GM12878 (cell line): ENCODE data around the gene IL17RE. TPM values are rescaled to one million over a fixed set of nuclear protein-coding genes. Genes with fewer than 3 reads are reported as not detected.
A peak's percentile ranks its signal among the peaks of the same experiment; 100 is the strongest.

Source experiments
- ATAC-seq: fragments of 200-7000 bp; cut with Tn5 transposase; 3 replicates; pipeline ENCODE4 v1.9.1; 2020; ENCODE audit warnings: mild to moderate bottlenecking, moderate library complexity
- BruUV-seq: library from RNA; stranded (reverse); fragments of 400-500 nt; replicated peaks from 2 replicates; lab custom pipeline; 2021; lab: Mats Ljungman, UMichigan
- CTCF ChIA-PET: fragments of 300-600 bp; sonication (Branson Sonifier 250); formaldehyde crosslinking; extraction: SDS; loops from one replicate; lab custom pipeline; 2021; ENCODE audit warnings: inconsistent platforms; lab: Yijun Ruan, JAX
- POLR2A ChIA-PET: fragments of 350-600 bp; formaldehyde crosslinking; extraction: SDS; loops from one replicate; lab custom pipeline; 2021; ENCODE audit warnings: inconsistent platforms; lab: Charles Lee
- RAD21 ChIA-PET: fragments of 300-600 bp; sonication (Branson Sonifier 250); formaldehyde crosslinking; loops from one replicate; lab custom pipeline; 2023; ENCODE audit warnings: antibody characterized with exemption; ENCODE audit not compliant: unreplicated experiment; lab: Charles Lee
- SMC1A ChIA-PET: fragments of 300-600 bp; sonication (Branson Sonifier 250); formaldehyde crosslinking; loops from one replicate; lab custom pipeline; 2023; ENCODE audit not compliant: unreplicated experiment, uncharacterized antibody; lab: Charles Lee
- DNase-seq: peaks from one replicate; pipeline ENCODE4 v3.0.0-alpha.2; 2011; ENCODE audit warnings: low read depth, low spot score
- FAIRE-seq: peaks from 3 replicates; lab custom pipeline; 2011; peaks lifted over from hg19 to GRCh38; lab: Jason Lieb, UNC
- H2AFZ ChIP-seq: 2 replicates; pipeline ENCODE4 v1.6.0; 2011; ENCODE audit warnings: low read depth, low read length, control low read depth; ENCODE audit not compliant: control insufficient read depth
- H3K27ac ChIP-seq: 2 replicates; pipeline ENCODE4 v1.5.1; 2011; ENCODE audit warnings: control low read depth; ENCODE audit not compliant: control insufficient read depth, insufficient read depth
- H3K27me3 ChIP-seq, 2 experiments: replicated peaks in 1 of 2; 2 replicates each; pipeline versions ENCODE4 v1.6.0 to v1.6.1; 2011; ENCODE audit warnings: low read length in 1 of 2; ENCODE audit not compliant: control insufficient read depth in 2 of 2, insufficient read depth in 2 of 2
- H3K36me3 ChIP-seq, 2 experiments: 2 replicates each; pipeline ENCODE4 v1.5.1; 2011; ENCODE audit warnings: low read length in 1 of 2; ENCODE audit not compliant: control insufficient read depth in 2 of 2, insufficient read depth in 2 of 2
- H3K4me1 ChIP-seq: 2 replicates; pipeline ENCODE4 v1.6.1; 2011; ENCODE audit warnings: mild to moderate bottlenecking, low read length, moderate library complexity, mixed read lengths; ENCODE audit not compliant: control insufficient read depth, insufficient read depth
- H3K4me2 ChIP-seq: 2 replicates; pipeline ENCODE4 v1.6.0; 2011; ENCODE audit warnings: control low read depth; ENCODE audit not compliant: control insufficient read depth, insufficient read depth
- H3K4me3 ChIP-seq: fragments of 200-600 bp; sonication (generic); 2 replicates; pipeline ENCODE4 v1.5.1; 2016
- H3K79me2 ChIP-seq: 2 replicates; pipeline ENCODE4 v1.6.0; 2011; ENCODE audit warnings: low read length; ENCODE audit not compliant: control insufficient read depth, insufficient read depth
- H3K9ac ChIP-seq: 2 replicates; pipeline ENCODE4 v1.8.0; 2011; ENCODE audit warnings: low read length, control low read depth, mixed read lengths; ENCODE audit not compliant: control insufficient read depth, insufficient read depth
- H3K9me3 ChIP-seq: replicated peaks from 3 replicates; pipeline ENCODE4 v1.5.1; 2011; ENCODE audit warnings: mild to moderate bottlenecking, low read length; ENCODE audit not compliant: control insufficient read depth, insufficient read depth
- H4K20me1 ChIP-seq: 2 replicates; pipeline ENCODE4 v1.6.0; 2011; ENCODE audit not compliant: control insufficient read depth, insufficient read depth
- CBX3 ChIP-seq: fragments of 200-600 bp; sonication (generic); IDR thresholded peaks from 2 replicates; pipeline ENCODE4 v1.6.1; 2016; ENCODE audit warnings: low read depth, borderline replicate concordance
- EED ChIP-seq: sonication (generic); IDR thresholded peaks from 2 replicates; pipeline ENCODE4 v1.6.1; 2016; ENCODE audit warnings: antibody characterized with exemption, low read depth
- HDAC6 ChIP-seq: fragments of 200-600 bp; sonication (generic); IDR thresholded peaks from one replicate; pipeline ENCODE4 v1.8.0; 2017; ENCODE audit warnings: antibody characterized with exemption; ENCODE audit not compliant: unreplicated experiment
- RELA ChIP-seq: fragments of 450-650 bp; IDR thresholded peaks from 2 replicates; pipeline ENCODE4 v1.8.0; 2014; ENCODE audit warnings: borderline replicate concordance; ENCODE audit not compliant: partially characterized antibody
- STAT1 ChIP-seq: fragments of 450-650 bp; conservative IDR thresholded peaks from 2 replicates; pipeline ENCODE4 v1.6.1; 2014; ENCODE audit warnings: antibody characterized with exemption, mild to moderate bottlenecking
- STAT3 ChIP-seq: IDR thresholded peaks from 2 replicates; pipeline ENCODE4 v1.6.1; 2011; ENCODE audit warnings: low read depth, low read length, improper control_type of control experiment
- TCF12 ChIP-seq: IDR thresholded peaks from 2 replicates; pipeline ENCODE4 v1.6.1; 2011; ENCODE audit warnings: low read depth, mild to moderate bottlenecking, low read length
- ZNF207 ChIP-seq: fragments of 450-650 bp; IDR thresholded peaks from 2 replicates; pipeline ENCODE4 v1.6.1; 2014; ENCODE audit warnings: antibody characterized with exemption, mild to moderate bottlenecking, borderline replicate concordance
- WGBS: methylation state at CpG from one replicate; pipeline ENCODE4 v1.1.6; 2016; ENCODE audit warnings: low lambda C conversion rate; ENCODE audit not compliant: insufficient replicate concordance, insufficient coverage; ENCODE audit errors: missing lambda C conversion rate; 5-methylcytosine and 5-hydroxymethylcytosine counted together
- in situ Hi-C: fragments of 300-500 bp; cut with MboI; formaldehyde crosslinking; loops from 9 replicates; pipeline ENCODE4 v1.14.3; 2018; ENCODE audit warnings: mixed read lengths
- intact Hi-C: fragments of 100-400 bp; cut with micrococcal nuclease; formaldehyde crosslinking; loops from one replicate; pipeline ENCODE4 v1.14.2; 2022; ENCODE audit not compliant: unreplicated experiment
- polyA plus RNA-seq, 11 experiments: library from polyadenylated mRNA; depleted of rRNA in 4 of 11; unstranded in 6 of 11; stranded (reverse) in 5 of 11; fragments of >200 nt; fragmentation: Nextera tagmentation in 4 of 11; fragmentation: Illumina TruSeq in 1 of 11; extraction: Ambion mirVana in 4 of 11; extraction: Trizol in 1 of 11; gene quantifications; 1 replicate in 1 of 11; 2 replicates in 10 of 11; pipeline versions ENCODE4 v1.2.1 to v1.2.3, GENCODE V29; 2011 to 2016; ENCODE audit warnings: inconsistent platforms in 2 of 11, missing spikeins in 2 of 11, low read depth in 1 of 11
- total RNA-seq, 4 experiments: library from RNA; depleted of rRNA in 3 of 4; stranded (reverse); fragments of >200 nt in 3 of 4; fragmentation: Illumina TruSeq in 1 of 4; extraction: Trizol in 1 of 4; gene quantifications; 2 replicates each; pipeline versions ENCODE4 v1.2.1 to v1.2.3, GENCODE V29; 2013 to 2021
- TF ChIP-seq, protein P1 (sequence below): fragments of 450-650 bp; IDR thresholded peaks from 2 replicates; pipeline ENCODE4 v1.6.1; 2017; ENCODE audit warnings: mild to moderate bottlenecking, moderate library complexity
- TF ChIP-seq, protein P2 (sequence below): fragments of 450-650 bp; IDR thresholded peaks from 2 replicates; pipeline ENCODE4 v1.6.1; 2017; ENCODE audit warnings: low read depth, mild to moderate bottlenecking, moderate library complexity
- TF ChIP-seq, protein P3 (sequence below): fragments of 450-650 bp; IDR thresholded peaks from 2 replicates; pipeline ENCODE4 v1.6.1; 2017; ENCODE audit warnings: mild to moderate bottlenecking, low read depth, inconsistent platforms; ENCODE audit not compliant: poor library complexity, severe bottlenecking

Gene IL17RE
- total and polyA plus RNA-seq, 10 of the 15 experiments (the other 5 are each of a cell fraction or from before 2014, with no cell fraction given) = 0.04 to 0.51 (median 0.12) TPM; not detected in 2

DNA sequence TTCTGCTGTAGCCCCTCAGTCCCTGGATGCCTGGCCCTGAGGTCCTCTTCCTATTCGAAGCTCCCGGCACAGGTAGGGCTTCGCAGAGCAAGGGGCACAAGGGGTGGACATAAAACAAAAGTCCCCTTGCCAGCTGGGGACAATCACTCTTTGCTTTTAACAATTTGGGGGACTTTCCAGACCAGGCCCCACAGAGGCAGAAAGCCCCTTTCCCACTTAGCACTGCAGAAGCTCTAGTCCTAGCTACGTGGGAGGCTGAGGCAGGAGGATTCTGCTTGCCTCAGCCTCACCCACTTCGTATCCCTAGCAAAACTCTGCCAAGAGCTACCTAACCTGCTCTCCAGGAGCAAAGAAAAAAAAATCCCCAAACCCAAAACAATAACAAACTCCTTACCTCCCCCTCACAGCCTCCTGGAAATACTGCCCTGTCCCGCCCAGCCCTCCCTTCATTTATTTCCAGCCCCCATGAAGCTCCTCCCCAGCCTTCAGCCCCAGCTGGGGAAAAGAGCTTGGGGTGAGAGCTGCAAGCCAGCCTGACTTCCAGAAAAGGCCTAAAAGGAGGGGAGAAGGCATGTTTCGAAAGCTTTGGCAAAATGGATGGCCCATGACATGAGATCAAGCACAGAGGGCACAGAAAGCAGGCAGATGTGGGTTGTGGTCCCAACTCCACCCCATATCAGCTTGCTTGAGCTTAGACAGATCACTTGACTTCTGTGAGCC, 22.7 kb upstream of the IL17RE start, which contains the start of gene CIDEC:
Gene CIDEC, minus strand, starts transcription at position 424 of the 720 bp plus-strand sequence. CDS start 1,767 bp downstream, outside the sequence.
- no peaks in the 10 kb centered on the region for H3K79me2 ChIP-seq
- DNase-seq (no peak), FAIRE-seq (no peak), ATAC-seq (peak; percentile 80)
- CTCF ChIA-PET = interaction anchor here (1.2 to 2.5 kb wide), 7 partner anchors 10 to 152 kb away, joined by 3 to 9 read pairs (median 5); partner anchors contain the start of genes CRELD1 and JAGN1
- no peaks in the 10 kb centered on the region for H3K27me3 ChIP-seq
- 56% methylated on average over 6 of the region's 7 CpGs for WGBS
- peak within 1 kb of the TSS; percentile 26 for H2AFZ ChIP-seq
- H3K9me3 ChIP-seq = no peaks in the 10 kb centered on the region
- H3K27ac ChIP-seq = no peak within 1 kb of the TSS
- no peak within 1 kb of the TSS; the same call in 1 of the 2 replicates for H3K4me2 ChIP-seq
- SMC1A ChIA-PET = interaction anchor here (0.5 to 1.7 kb wide), 4 partner anchors 11 to 70 kb away, joined by 3 to 8 read pairs (median 4); partner anchors contain the start of gene JAGN1
- TF ChIP-seq EED = no peak
- peak; percentile 51 for TF ChIP-seq RELA
- TF ChIP-seq ZNF207 = no peak
- TF ChIP-seq, protein P1, sequence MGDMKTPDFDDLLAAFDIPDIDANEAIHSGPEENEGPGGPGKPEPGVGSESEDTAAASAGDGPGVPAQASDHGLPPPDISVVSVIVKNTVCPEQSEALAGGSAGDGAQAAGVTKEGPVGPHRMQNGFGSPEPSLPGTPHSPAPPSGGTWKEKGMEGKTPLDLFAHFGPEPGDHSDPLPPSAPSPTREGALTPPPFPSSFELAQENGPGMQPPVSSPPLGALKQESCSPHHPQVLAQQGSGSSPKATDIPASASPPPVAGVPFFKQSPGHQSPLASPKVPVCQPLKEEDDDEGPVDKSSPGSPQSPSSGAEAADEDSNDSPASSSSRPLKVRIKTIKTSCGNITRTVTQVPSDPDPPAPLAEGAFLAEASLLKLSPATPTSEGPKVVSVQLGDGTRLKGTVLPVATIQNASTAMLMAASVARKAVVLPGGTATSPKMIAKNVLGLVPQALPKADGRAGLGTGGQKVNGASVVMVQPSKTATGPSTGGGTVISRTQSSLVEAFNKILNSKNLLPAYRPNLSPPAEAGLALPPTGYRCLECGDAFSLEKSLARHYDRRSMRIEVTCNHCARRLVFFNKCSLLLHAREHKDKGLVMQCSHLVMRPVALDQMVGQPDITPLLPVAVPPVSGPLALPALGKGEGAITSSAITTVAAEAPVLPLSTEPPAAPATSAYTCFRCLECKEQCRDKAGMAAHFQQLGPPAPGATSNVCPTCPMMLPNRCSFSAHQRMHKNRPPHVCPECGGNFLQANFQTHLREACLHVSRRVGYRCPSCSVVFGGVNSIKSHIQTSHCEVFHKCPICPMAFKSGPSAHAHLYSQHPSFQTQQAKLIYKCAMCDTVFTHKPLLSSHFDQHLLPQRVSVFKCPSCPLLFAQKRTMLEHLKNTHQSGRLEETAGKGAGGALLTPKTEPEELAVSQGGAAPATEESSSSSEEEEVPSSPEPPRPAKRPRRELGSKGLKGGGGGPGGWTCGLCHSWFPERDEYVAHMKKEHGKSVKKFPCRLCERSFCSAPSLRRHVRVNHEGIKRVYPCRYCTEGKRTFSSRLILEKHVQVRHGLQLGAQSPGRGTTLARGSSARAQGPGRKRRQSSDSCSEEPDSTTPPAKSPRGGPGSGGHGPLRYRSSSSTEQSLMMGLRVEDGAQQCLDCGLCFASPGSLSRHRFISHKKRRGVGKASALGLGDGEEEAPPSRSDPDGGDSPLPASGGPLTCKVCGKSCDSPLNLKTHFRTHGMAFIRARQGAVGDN = peak; percentile 46; the same call in 1 of the 2 replicates
- TF ChIP-seq, protein P2, sequence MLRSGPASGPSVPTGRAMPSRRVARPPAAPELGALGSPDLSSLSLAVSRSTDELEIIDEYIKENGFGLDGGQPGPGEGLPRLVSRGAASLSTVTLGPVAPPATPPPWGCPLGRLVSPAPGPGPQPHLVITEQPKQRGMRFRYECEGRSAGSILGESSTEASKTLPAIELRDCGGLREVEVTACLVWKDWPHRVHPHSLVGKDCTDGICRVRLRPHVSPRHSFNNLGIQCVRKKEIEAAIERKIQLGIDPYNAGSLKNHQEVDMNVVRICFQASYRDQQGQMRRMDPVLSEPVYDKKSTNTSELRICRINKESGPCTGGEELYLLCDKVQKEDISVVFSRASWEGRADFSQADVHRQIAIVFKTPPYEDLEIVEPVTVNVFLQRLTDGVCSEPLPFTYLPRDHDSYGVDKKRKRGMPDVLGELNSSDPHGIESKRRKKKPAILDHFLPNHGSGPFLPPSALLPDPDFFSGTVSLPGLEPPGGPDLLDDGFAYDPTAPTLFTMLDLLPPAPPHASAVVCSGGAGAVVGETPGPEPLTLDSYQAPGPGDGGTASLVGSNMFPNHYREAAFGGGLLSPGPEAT = no peak
- TF ChIP-seq, protein P3, sequence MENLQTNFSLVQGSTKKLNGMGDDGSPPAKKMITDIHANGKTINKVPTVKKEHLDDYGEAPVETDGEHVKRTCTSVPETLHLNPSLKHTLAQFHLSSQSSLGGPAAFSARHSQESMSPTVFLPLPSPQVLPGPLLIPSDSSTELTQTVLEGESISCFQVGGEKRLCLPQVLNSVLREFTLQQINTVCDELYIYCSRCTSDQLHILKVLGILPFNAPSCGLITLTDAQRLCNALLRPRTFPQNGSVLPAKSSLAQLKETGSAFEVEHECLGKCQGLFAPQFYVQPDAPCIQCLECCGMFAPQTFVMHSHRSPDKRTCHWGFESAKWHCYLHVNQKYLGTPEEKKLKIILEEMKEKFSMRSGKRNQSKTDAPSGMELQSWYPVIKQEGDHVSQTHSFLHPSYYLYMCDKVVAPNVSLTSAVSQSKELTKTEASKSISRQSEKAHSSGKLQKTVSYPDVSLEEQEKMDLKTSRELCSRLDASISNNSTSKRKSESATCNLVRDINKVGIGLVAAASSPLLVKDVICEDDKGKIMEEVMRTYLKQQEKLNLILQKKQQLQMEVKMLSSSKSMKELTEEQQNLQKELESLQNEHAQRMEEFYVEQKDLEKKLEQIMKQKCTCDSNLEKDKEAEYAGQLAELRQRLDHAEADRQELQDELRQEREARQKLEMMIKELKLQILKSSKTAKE = no peak
- no peak for TF ChIP-seq STAT1
- no peak; the same call in 1 of the 2 replicates for TF ChIP-seq TCF12
- TF ChIP-seq CBX3 = no peak
- TF ChIP-seq HDAC6 = no peak
- TF ChIP-seq STAT3 = no peak
- no TSS peak for BruUV-seq
- no peaks in the 10 kb centered on the region for H3K36me3 ChIP-seq
- no peak within 1 kb of the TSS for H3K4me3 ChIP-seq
- intact Hi-C loops (no loop called here), in situ Hi-C loops (no loop called here)
- no peaks in the 10 kb centered on the region for H4K20me1 ChIP-seq
- RAD21 ChIA-PET = interaction anchor here (0.6 to 1.1 kb wide), 6 partner anchors 10 to 343 kb away, joined by 3 to 6 read pairs (median 4); partner anchors contain the start of gene JAGN1
- POLR2A ChIA-PET = interaction anchor here (0.6 to 3.5 kb wide), 4 partner anchors 10 to 53 kb away, joined by 3 to 35 read pairs (median 8); partner anchors contain the start of genes CRELD1, IL17RE and JAGN1
- H3K4me1 ChIP-seq = peaks cover 5% of the 10 kb centered on the region
- H3K9ac ChIP-seq = no peak within 1 kb of the TSS
